Epithelial cell of prostate (primary cell): ENCODE results near the gene XRN2.
A peak's percentile ranks its signal among the peaks of the same experiment; 100 is the strongest.

Experiments
- DNase-seq: peaks from one replicate; pipeline ENCODE4 v3.0.0-alpha.2; 2011; ENCODE audit warnings: low read depth, low spot score
- H3K27ac ChIP-seq: fragments of 450-650 bp; 2 replicates; pipeline ENCODE4 v1.5.1; 2017; ENCODE audit warnings: mild to moderate bottlenecking

XRN2 gene

GRCh38 chr20:21289651-21290050, 13.5 kb upstream of the XRN2 start:
- DNase-seq = no peak
- no peak overlapping the region for H3K27ac ChIP-seq

DNA sequence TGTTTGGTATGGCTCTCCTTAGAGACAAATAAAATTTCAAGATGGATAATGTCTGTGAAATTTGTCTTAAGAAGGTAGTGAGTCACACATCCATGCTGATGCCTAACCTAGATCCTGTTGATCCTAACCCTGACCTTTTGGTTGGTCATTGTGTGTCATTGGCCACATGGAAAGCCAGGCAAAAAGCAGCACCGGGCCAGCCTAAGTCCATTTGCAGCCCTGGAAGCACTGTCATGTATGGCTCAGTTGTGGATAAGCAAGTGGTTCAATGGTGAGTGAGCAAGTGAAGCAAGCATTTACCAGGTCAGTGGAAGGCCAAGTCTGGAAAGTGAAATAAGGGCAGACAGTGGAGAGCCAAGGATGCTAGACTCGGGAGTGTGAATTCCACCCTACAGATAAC, 12.1 kb upstream of the XRN2 start:
- DNase-seq = no peak
- no peak overlapping the region for H3K27ac ChIP-seq

GRCh38 chr20:21294755-21295154, 8.4 kb upstream of the XRN2 start:
- no peak for DNase-seq
- H3K27ac ChIP-seq = no peak overlapping the region

GRCh38 chr20:21301940-21302663, 1.0 kb upstream of the XRN2 start:
- DNase-seq = no peak
- peak overlapping the region; percentile 92 for H3K27ac ChIP-seq

DNA sequence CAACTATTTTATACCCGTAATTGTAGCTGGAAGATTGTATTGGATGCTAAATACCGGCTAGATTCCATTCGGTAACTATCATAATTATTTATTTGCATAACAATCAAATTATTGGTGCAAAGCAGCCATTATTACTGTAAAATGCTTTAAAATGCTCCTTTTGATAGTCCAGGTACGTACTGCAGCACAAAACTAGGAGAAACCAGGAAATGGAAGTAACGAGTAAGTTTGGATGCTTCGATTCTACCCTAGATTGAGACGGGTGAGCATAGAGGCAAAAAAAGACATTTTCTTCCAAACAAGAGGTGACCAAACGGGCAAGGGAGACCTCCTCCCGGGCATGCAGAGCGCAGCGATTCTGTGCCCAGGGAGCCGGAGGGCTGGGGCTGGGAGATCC, 469 bp upstream of the XRN2 start:
- H3K27ac ChIP-seq = peak overlapping the region; percentile 92
- no peak for DNase-seq

DNA sequence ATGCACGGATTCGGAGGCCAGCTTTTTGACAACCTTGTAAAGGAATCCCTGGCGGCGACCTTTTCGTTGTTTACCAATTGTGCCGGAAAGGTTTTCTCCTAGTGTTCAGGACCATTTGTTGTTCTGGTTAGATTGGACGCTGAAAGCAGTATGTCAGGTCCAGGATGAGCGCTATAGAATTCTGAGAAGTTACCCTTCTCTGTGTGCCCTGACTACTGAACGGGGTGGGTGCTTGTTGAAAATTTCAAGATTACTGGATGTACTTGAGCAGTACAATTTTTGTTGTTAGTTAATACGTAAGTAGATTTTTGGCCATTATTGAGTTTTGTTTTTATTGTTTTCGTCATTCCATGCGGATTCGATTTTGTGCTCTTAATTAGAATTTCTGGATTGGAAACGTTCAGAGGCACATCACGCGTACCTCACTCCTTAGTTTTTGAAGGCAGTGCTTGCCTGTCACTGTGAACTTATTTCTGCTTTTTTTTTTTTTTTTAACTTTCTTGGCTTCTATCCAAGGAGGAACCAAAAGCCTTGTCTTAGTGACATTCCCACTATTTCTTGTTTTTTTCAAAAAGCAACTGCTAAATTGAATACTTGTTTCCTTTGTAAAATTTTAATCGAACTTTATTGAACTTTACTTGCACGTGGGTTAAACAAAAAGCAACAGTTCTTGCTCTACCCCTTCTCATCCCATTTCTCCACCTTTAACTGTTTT, 898 bp downstream of the XRN2 start:
- peak overlapping the region; percentile 92 for H3K27ac ChIP-seq
- no peak for DNase-seq

DNA sequence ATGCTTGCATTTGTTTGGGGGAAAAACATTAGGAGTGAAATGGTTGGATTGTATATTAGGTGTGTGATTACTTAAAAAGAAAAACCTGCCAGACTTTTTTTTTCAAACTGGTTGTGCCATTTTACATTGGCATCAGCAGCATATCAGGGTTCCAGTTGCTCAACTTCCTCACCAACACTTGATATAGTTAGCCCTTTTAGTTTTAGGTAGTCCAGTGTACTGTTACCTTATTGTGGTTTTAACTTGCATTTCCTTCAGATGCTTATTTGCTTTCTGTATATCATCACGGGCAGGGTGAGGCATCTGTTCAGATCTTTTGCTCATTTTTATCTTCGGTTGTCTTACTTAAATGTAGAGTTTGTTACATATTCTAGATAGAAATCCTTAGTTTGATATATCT, 5.2 kb downstream of the XRN2 start:
- H3K27ac ChIP-seq = no peak overlapping the region
- DNase-seq = no peak

DNA sequence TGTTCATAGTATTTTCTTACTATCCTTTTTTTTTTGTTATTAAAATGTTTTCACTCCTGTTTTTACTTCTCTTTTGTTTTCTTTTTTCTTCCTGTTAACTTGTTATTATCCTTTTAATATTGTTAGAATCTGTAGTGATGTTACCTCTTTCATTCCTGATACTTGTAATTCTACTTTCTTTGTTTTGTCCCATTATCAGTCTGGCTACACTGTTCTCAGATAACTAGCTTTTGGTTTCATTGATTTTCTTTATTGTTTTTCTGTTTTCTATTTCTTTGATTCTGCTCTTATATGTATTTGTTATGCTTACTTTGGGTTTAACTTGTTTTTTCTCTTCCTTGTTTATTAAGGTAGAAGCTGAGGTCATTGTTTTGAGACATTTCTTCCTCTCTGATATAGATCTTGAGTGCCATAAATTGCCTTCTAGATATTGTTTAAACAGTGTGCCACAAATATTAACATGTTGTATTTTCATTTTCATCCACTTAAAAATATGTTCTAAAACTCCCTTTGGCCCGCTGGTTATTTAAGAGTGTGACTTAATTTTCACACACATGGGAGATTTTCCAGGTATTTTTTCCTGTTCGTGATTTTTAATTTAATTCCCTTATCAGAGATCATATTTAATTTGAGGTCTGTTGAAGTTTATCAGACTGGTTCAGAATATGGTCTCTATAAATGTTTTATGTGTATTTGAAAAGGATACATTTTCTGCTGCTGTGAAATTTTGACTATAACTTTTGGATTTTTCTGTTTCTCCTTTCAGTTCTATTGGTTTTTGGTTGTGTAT, 6.7 kb downstream of the XRN2 start:
- no peak for DNase-seq
- no peak overlapping the region for H3K27ac ChIP-seq

GRCh38 chr20:21312813-21313474, 9.8 kb downstream of the XRN2 start:
- no peak for DNase-seq
- H3K27ac ChIP-seq = peak overlapping the region; percentile 99

GRCh38 chr20:21315138-21315537, 12.0 kb downstream of the XRN2 start:
- H3K27ac ChIP-seq = peak overlapping the region; percentile 99

GRCh38 chr20:21322083-21322710, 19.1 kb downstream of the XRN2 start:
- no peak for DNase-seq
- H3K27ac ChIP-seq = no peak overlapping the region

More at GRCh38 chr20:21315138-21315537, 12.0 kb downstream of the XRN2 start:
- peak; percentile 77 for DNase-seq

DNA sequence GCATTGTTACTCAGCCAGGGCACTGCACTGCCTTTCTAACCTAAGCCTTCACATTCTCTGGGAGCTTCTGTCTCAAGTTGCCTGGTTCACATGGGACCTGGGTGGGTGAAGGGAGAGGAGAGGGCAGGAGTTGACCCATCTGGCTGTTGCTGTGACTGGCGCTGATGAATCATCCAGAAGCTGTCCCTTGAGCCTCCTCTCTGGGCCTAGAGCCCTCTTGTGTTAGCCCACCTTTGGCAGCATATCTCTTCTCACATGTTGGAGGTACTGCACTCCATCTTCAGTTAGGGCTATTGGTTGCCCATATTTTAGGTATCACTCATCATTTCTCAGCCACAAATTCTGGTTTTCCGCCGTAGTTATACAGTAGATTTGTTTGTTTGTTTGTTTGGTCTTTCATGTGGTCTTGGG, 19.8 kb downstream of the XRN2 start:
- no peak for DNase-seq
- H3K27ac ChIP-seq = peak overlapping the region; percentile 67

DNA sequence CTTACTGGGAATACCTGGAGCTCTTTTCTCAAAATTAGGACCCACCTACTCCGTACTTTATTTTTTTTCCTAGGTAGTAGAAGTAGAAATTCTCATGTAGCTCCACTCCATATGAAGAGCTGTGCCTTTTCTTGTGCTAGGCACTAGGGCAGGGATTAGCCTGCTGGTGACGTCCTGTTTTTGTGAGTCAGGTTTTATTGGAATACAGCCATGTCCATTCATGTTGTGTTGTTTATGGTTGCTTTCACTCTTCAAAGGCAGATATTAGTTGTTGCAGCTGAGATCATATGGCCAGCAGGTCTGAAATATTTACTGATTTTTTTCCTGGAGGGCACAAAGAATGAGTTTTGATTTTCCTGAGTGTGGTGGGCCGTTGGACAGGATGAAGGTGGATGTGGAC, 20.5 kb downstream of the XRN2 start:
- peak; percentile 66 for DNase-seq
- peak overlapping the region; percentile 67 for H3K27ac ChIP-seq

- peak overlapping the region; percentile 67 for H3K27ac ChIP-seq
- no peak for DNase-seq
These were observed 21.0 kb downstream of the XRN2 start for GRCh38 chr20:21324126-21324525.

GRCh38 chr20:21325296-21325695, 22.2 kb downstream of the XRN2 start:
- no peak overlapping the region for H3K27ac ChIP-seq
- no peak for DNase-seq

DNA sequence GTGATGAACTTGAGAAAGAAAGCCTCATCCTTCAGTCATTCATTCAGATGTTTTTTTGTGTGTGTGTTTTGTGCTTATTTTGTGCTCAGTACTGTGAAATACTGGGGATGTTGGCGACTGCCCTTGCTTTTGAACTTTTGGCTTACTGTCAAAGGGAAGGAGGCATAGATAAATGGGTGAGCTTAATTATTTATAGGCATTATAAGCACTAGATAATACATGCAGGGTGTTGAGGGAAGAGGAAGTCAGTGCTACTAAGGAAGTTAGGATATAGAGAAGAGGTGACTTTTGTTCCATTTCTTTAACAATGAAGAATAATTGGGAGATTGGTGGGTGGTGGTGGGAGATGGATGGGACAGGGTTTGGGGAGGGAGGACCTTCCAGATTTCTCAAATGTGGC, 23.6 kb downstream of the XRN2 start:
- DNase-seq = no peak

DNA sequence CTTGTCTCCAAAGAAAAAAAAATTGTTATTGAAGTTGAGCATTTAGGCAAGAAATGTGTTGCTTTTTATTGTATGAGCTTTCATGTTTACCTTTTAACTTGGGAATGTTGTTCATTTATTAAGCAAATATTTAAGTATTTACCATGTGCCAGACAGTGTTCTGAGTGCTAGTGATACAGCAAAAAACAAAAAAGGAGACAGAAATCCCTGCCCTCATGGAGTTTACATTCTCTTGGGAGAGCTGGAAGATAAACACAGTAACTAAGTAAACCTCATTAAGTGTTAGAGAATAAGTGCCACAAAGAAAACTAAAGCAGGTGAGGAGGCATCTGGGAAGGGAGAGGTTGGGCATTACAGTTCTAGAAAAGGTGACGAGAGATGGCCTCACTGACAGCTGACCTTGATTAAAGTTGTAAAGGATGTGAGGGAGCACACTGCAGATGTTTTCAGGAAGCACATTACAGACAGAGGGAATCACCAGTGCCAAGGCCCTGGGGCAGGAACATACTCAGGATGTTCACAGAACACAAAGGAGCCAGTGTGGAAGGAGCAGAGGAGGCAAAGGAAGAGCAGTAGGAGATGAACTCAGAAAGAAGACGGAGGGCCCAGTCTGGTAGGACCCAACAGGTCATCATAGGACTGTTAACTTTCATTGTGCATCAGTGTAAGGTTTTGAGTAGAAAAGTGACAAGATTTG, 33.5 kb downstream of the XRN2 start:
- H3K27ac ChIP-seq = no peak overlapping the region
- no peak for DNase-seq

More for the DNA sequence above, 23.6 kb downstream of the XRN2 start:
- no peak overlapping the region for H3K27ac ChIP-seq

GRCh38 chr20:21338291-21338690, 35.2 kb downstream of the XRN2 start:
- no peak overlapping the region for H3K27ac ChIP-seq
- DNase-seq = no peak

GRCh38 chr20:21339499-21339898, 36.4 kb downstream of the XRN2 start:
- no peak for DNase-seq
- H3K27ac ChIP-seq = no peak overlapping the region
